SK-N-SH treated with all-trans-retinoic acid at 6 μM for 48 hours (cell line): Measurements from ENCODE around the gene ALG8.

Experiments
- ATAC-seq: fragments of 200-7000 bp; cut with Tn5 transposase; 3 replicates; pipeline ENCODE4 v1.9.1; 2020; ENCODE audit warnings: mild to moderate bottlenecking, moderate library complexity
- ARNTL ChIP-seq: fragments of 450-650 bp; formaldehyde crosslinking; IDR thresholded peaks from 2 replicates; pipeline ENCODE4 v1.5.0; 2020; ENCODE audit warnings: low read depth, mild to moderate bottlenecking, moderate library complexity, borderline replicate concordance
- BACH2 ChIP-seq: fragments of 250-450 bp; sonication (Bioruptor Pico); IDR thresholded peaks from 2 replicates; pipeline ENCODE4 v1.9.0; 2021; ENCODE audit warnings: mild to moderate bottlenecking, borderline replicate concordance
- CSDC2 ChIP-seq: fragments of 250-450 bp; sonication (Bioruptor Pico); IDR thresholded peaks from 2 replicates; pipeline ENCODE4 v1.5.0; 2020; ENCODE audit warnings: mild to moderate bottlenecking, moderate library complexity
- GLIS3 ChIP-seq: fragments of 250-450 bp; sonication (Bioruptor Pico); IDR thresholded peaks from 2 replicates; pipeline ENCODE4 v1.5.0; 2020; ENCODE audit warnings: mild to moderate bottlenecking, moderate library complexity
- ISL1 ChIP-seq: fragments of 250-450 bp; sonication (Bioruptor Pico); IDR thresholded peaks from 2 replicates; pipeline ENCODE4 v2.1.2; 2022; ENCODE audit warnings: mild to moderate bottlenecking, moderate library complexity
- OSR1 ChIP-seq: fragments of 250-450 bp; sonication (Bioruptor Pico); IDR thresholded peaks from 2 replicates; pipeline ENCODE4 v1.8.0; 2022; ENCODE audit warnings: moderate library complexity, mild to moderate bottlenecking, inconsistent platforms
- POU6F1 ChIP-seq: fragments of 250-450 bp; sonication (Bioruptor Pico); IDR thresholded peaks from 2 replicates; pipeline ENCODE4 v1.8.0; 2021; ENCODE audit warnings: low read depth, mild to moderate bottlenecking, moderate library complexity, borderline replicate concordance
- PPARA ChIP-seq: fragments of 250-450 bp; sonication (Bioruptor Pico); IDR thresholded peaks from 2 replicates; pipeline ENCODE4 v1.5.0; 2020; ENCODE audit warnings: mild to moderate bottlenecking, borderline replicate concordance
- RARB ChIP-seq: fragments of 250-450 bp; sonication (Bioruptor Pico); IDR thresholded peaks from 2 replicates; pipeline ENCODE4 v1.8.0; 2021; ENCODE audit warnings: mild to moderate bottlenecking, moderate library complexity
- TCF4 ChIP-seq: fragments of 250-450 bp; sonication (Bioruptor Pico); IDR thresholded peaks from 2 replicates; pipeline ENCODE4 v1.8.0; 2021; ENCODE audit warnings: mild to moderate bottlenecking, moderate library complexity, borderline replicate concordance
- TOX ChIP-seq: fragments of 250-450 bp; sonication (Bioruptor Pico); IDR thresholded peaks from 2 replicates; pipeline ENCODE4 v1.8.0; 2021; ENCODE audit warnings: mild to moderate bottlenecking, moderate library complexity, borderline replicate concordance
- TSHZ2 ChIP-seq: fragments of 250-450 bp; sonication (Bioruptor Pico); IDR thresholded peaks from 2 replicates; pipeline ENCODE4 v1.5.0; 2020; ENCODE audit warnings: mild to moderate bottlenecking, moderate library complexity
- ZC3H10 ChIP-seq: fragments of 250-450 bp; sonication (Bioruptor Pico); IDR thresholded peaks from 2 replicates; pipeline ENCODE4 v1.5.1; 2021; ENCODE audit warnings: mild to moderate bottlenecking, moderate library complexity
- ZFP3 ChIP-seq: fragments of 250-450 bp; sonication (Bioruptor Pico); IDR thresholded peaks from 2 replicates; pipeline ENCODE4 v1.5.0; 2020; ENCODE audit warnings: mild to moderate bottlenecking, moderate library complexity
- ZNF565 ChIP-seq: fragments of 450-650 bp; formaldehyde crosslinking; conservative IDR thresholded peaks from 2 replicates; pipeline ENCODE4 v1.5.0; 2020; ENCODE audit warnings: low read depth, mild to moderate bottlenecking, moderate library complexity
- ZNF70 ChIP-seq: fragments of 450-650 bp; formaldehyde crosslinking; IDR thresholded peaks from 2 replicates; pipeline ENCODE4 v1.5.0; 2020; ENCODE audit warnings: mild to moderate bottlenecking, moderate library complexity
- ZNF8 ChIP-seq: fragments of 450-650 bp; formaldehyde crosslinking; IDR thresholded peaks from 2 replicates; pipeline ENCODE4 v1.5.0; 2020; ENCODE audit warnings: mild to moderate bottlenecking, moderate library complexity
- TF ChIP-seq, protein P1 (sequence below): fragments of 250-450 bp; sonication (Bioruptor Pico); IDR thresholded peaks from 2 replicates; pipeline ENCODE4 v1.8.0; 2020; ENCODE audit warnings: mild to moderate bottlenecking, moderate library complexity, borderline replicate concordance
- TF ChIP-seq, protein P2 (sequence below): fragments of 250-450 bp; sonication (Bioruptor Pico); IDR thresholded peaks from 2 replicates; pipeline ENCODE4 v1.5.1; 2021; ENCODE audit warnings: mild to moderate bottlenecking, moderate library complexity

The ALG8 gene

GRCh38 chr11:78080818-78081495 lies 58.5 kb downstream of the ALG8 start:
- TF ChIP-seq CSDC2: no peak
- TF ChIP-seq ISL1 (CRISPR knock-in tag): peak; percentile 76; the same call in 1 of the 2 replicates
- peak; percentile 45 for ATAC-seq

DNA sequence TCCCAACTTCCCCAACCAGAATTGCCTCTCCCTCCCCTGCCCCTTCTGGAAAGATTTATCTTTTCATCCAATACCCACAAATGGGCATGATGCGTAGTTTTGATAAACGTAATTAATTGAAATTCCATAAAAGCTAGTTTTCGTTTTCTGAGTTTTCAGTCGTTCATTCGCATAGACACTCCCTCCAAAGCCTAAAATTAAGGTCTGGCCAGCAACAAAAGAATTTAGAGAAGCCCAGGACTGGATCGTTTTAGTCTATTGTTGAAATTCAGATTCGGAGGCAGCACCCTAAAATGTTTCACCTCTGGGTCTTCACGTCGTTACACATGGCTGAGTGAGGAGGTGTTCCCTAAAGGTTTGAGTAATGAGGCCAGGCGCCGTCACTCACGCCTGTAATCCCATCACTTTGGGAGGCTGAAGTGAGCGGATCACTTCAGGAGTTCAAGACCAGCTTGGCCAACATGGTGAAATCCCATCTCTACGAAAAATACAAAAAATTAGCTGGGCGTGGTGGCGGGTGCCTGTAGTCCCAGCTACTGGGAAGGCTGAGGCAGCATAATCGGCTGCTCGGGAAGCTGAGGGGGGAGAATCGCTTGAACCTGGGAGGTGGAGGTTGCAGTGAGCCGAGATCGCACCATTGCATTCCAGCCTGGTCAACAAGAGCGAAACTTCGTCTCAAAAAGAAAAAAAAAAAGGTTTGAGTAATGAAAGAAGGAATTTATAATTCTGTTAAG lies 59.2 kb downstream of the ALG8 start:
- no peak for TF ChIP-seq TSHZ2 (CRISPR knock-in tag)
- TF ChIP-seq POU6F1 (CRISPR knock-in tag): 0 out of 2 replicates have a peak, but pooled peaks have one; percentile 6
- TF ChIP-seq ISL1 (CRISPR knock-in tag): peak; percentile 20; the same call in 1 of the 2 replicates
- peak; percentile 43 for ATAC-seq

- TF ChIP-seq ZFP3 (CRISPR knock-in tag): 0 out of 2 replicates have a peak, but pooled peaks have one; percentile 45
- no peak for TF ChIP-seq ISL1 (CRISPR knock-in tag)
- TF ChIP-seq, protein P1, sequence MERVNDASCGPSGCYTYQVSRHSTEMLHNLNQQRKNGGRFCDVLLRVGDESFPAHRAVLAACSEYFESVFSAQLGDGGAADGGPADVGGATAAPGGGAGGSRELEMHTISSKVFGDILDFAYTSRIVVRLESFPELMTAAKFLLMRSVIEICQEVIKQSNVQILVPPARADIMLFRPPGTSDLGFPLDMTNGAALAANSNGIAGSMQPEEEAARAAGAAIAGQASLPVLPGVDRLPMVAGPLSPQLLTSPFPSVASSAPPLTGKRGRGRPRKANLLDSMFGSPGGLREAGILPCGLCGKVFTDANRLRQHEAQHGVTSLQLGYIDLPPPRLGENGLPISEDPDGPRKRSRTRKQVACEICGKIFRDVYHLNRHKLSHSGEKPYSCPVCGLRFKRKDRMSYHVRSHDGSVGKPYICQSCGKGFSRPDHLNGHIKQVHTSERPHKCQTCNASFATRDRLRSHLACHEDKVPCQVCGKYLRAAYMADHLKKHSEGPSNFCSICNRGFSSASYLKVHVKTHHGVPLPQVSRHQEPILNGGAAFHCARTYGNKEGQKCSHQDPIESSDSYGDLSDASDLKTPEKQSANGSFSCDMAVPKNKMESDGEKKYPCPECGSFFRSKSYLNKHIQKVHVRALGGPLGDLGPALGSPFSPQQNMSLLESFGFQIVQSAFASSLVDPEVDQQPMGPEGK (CRISPR knock-in tag): no peak
- no peak; the same call in 1 of the 2 replicates for TF ChIP-seq CSDC2
- no peak for TF ChIP-seq ZNF565 (CRISPR knock-in tag)
- 0 out of 2 replicates have a peak, but pooled peaks have one; percentile 10 for TF ChIP-seq POU6F1 (CRISPR knock-in tag)
- no peak for TF ChIP-seq ZNF8
- no peak for TF ChIP-seq GLIS3 (CRISPR knock-in tag)
- TF ChIP-seq ARNTL (CRISPR knock-in tag): no peak
- no peak for TF ChIP-seq PPARA
- TF ChIP-seq ZNF70 (CRISPR knock-in tag): no peak
- TF ChIP-seq TSHZ2 (CRISPR knock-in tag): 0 out of 2 replicates have a peak, but pooled peaks have one; percentile 39
- no peak for TF ChIP-seq BACH2
- no peak for TF ChIP-seq TOX
- TF ChIP-seq ZC3H10 (CRISPR knock-in tag): no peak
- TF ChIP-seq OSR1 (CRISPR knock-in tag): no peak
- no peak for TF ChIP-seq TCF4 (CRISPR knock-in tag)
- no peak for TF ChIP-seq RARB (CRISPR knock-in tag)
- TF ChIP-seq, protein P2, sequence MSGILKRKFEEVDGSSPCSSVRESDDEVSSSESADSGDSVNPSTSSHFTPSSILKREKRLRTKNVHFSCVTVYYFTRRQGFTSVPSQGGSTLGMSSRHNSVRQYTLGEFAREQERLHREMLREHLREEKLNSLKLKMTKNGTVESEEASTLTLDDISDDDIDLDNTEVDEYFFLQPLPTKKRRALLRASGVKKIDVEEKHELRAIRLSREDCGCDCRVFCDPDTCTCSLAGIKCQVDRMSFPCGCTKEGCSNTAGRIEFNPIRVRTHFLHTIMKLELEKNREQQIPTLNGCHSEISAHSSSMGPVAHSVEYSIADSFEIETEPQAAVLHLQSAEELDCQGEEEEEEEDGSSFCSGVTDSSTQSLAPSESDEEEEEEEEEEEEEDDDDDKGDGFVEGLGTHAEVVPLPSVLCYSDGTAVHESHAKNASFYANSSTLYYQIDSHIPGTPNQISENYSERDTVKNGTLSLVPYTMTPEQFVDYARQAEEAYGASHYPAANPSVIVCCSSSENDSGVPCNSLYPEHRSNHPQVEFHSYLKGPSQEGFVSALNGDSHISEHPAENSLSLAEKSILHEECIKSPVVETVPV: no peak
- ATAC-seq: peak; percentile 94
These were observed 60.0 kb downstream of the ALG8 start, which contains the start of gene NDUFC2 for GRCh38 chr11:78079232-78080083. Gene NDUFC2 (minus strand): TSS chr11:78079862. CDS start chr11:78079744, 118 bp downstream.
